Amygdala (tissue), 56 donors: Measurements from ENCODE around the gene PCSK5.

Experiments
- DNase-seq, 56 donors: peaks; one replicate each; lab custom pipeline; 2025; lab: John Stamatoyannopoulos, UW

Gene PCSK5

DNA sequence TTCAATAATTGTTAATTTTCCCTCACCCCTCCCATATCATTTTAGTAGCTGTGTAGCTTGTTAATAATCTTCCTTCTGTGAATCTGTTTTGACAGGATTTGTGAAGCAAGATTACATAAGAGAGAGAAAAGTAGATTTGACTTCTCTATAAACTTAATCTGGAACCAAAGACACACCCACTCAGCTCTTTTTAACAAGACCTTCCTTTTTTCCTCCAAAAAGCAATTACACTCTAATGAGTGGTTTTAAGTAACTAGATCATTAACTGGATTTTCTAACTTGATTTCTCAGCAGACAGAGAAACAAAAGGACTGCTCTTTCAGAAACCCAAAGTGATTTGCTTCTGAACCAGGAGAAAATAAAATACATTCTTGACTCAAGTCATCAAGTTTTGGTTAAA, 481.9 kb downstream of the PCSK5 start:
- no peak for DNase-seq

- no peak for DNase-seq
Measured at GRCh38 chr9:76373173-76373783, 482.8 kb downstream of the PCSK5 start.

DNA sequence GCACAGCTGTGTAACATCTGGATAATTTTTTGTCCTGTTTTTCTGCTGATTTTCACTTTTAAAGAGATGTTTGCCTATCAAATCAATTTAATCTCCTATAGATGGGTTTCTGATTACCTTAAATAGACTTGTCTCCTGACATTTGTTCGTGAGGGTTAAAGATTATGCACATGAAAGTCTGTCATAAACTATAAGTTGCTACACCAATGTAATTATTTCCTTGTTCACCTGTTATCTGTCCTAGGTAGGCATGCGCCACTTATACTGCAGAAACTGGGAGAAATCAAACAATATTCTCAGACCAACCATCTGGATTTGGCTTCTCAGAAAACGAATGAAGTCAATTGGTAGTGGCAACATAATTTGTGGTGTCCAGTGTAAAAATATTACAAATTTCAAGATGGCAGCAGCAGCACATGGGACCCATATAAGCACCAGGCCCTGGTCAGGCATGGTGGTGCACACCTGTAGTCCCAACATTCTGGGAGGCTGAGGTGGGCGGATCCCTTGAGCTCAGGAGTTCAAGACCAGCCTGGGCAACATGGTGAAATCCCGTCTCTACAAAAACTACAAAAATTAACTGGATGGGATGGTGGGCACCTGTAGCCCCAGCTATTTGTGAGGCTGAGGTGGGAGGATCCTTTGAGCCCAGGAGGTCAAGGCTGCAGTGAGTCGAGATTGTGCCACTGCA, 483.5 kb downstream of the PCSK5 start:
- DNase-seq = no peak

DNA sequence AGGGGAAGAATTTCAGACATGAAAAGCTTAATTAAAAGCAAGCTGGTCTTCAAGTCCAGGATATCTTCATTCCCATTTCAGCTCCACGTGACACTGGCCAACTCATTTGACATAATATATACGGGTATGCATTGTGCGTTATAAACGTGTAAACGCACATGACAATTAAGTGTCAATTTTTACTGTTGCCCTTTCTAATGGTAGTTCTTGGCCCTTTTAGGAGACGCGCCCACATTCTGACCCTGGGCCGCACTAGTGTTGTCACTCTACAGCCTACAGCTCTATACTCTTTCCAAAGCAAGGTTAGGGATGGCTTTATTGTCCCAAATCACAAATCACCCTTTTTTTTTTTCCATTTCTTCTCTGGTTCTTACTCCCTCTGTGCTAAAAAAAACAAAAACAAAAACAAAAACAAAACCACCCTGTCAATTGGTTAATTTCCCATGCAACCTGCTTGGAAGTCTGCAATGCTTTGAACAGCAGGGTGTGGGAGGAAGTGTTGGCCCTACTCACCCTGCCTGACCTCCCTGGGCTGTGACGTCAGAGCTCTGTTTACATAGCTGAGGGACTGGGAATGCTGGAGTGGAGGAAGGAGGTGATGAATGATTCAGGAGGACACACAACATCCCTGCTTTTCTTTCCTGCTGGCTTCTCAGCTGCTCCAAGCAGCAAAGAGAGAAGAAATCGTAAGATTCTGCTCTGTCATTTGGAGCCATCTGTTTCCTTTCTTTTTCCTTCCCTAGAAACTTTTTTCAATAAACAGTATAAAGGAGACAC, 484.5 kb downstream of the PCSK5 start:
- peak in 11 of 56 donors; percentile 2 to 54 (median 3) for DNase-seq

GRCh38 chr9:76377791-76378190, 487.3 kb downstream of the PCSK5 start:
- DNase-seq = no peak

DNA sequence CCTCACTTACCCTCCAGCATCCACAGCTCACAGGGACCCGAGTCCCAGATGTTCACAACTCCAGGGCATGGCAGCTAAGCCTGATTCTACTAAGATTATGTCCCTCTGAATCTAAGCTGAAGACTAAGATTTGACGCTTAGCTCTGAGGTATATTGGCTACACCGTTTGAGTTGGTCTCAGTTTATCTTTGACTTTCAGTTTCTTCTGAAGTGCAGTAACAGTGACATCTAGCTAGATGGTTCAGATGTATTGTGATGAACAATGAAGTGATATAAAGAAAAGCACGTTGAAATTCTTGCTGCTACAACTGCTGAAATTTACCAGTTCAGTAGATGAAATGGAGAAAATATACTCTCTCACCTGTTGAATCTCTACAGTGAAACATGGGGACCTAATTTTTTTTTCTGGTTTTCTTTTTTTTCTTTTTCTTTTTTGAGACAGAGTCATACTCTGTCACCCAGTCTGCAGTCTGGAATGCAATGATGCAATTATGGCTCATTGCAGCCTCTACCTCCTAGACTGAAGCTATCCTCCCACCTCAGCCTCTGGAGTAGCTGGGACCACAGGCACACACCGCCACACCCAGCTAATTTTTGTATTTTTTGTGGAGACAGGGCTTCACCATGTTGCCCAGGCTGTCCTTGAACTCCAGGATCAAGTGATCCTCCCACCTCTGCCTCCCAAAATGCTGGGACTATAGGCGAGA, 488.0 kb downstream of the PCSK5 start:
- no peak for DNase-seq

GRCh38 chr9:76379494-76379893, 489.0 kb downstream of the PCSK5 start:
- DNase-seq = no peak

DNA sequence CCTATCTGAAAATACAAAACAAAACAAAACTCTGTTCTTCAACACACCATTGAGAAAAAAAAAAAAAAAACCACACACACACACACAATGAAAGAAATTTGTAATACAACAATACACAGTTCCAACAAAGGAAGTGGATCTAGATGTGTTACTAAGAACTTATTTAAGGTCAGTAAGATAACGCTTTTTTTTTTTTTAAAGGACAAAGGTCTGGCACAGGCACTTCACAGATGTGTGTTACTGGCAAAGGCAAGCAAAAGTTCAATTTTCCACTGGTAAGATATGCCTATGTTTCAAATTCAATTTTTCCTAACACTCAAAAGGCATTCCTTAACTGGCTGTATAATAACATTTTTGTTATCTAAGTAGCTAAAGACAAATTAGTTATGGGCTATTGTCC, 500.2 kb downstream of the PCSK5 start:
- no peak for DNase-seq

GRCh38 chr9:76394195-76394959, 503.9 kb downstream of the PCSK5 start, which contains the start of gene RFK:
TSS of gene RFK (minus strand) at chr9:76394426. CDS start at chr9:76394171, 255 bp downstream.
- peak; percentile 49 to 97 (median 87) for DNase-seq

GRCh38 chr9:76394960-76395252, 504.4 kb downstream of the PCSK5 start:
- DNase-seq = peak in 27 of 56 donors; percentile 12 to 79 (median 48)

GRCh38 chr9:76395381-76395780, 504.9 kb downstream of the PCSK5 start:
- DNase-seq = no peak

- no peak for DNase-seq
Measured at GRCh38 chr9:76396144-76396543, 505.7 kb downstream of the PCSK5 start.

DNA sequence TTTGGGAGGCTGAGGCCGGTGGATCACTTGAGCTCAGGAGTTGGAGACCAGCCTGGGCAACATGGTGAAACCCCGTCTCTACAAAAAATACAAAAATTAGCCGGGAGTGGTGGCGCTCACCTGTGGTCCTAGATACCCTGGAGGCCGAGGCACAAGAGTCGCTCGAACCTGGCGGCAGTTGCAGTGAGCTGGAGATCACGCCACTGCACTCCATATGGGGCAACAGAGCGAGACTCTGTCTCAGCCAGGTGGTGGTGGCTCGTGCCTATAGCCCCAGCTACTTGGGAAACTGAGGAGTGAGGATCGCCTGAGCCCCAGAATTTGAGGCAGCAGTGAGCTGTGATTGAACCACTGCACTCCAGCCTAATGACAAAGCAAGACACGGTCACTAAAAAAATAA, 506.1 kb downstream of the PCSK5 start:
- DNase-seq = no peak

DNA sequence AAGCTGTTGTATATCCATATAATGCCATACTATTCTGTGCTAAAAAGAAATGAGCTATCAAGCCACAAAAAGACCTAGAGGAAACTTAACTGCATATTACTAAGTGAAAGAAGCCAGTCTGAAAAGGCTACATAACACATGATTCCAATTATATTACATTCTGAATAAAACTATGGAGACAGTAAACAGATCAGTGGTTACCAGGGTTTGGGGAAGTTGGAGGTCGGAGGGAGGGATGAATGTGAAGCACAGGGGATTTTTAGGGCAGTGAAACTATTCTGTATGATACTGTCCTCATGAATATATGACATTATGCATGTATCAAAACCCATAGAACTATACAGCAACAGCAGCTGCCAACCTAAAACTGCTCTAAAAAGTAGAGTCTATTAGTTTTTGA, 509.4 kb downstream of the PCSK5 start:
- no peak for DNase-seq

- no peak for DNase-seq
Measured at GRCh38 chr9:76400534-76401096, 510.1 kb downstream of the PCSK5 start.

- no peak for DNase-seq
Measured at GRCh38 chr9:76401176-76401575, 510.7 kb downstream of the PCSK5 start.

DNA sequence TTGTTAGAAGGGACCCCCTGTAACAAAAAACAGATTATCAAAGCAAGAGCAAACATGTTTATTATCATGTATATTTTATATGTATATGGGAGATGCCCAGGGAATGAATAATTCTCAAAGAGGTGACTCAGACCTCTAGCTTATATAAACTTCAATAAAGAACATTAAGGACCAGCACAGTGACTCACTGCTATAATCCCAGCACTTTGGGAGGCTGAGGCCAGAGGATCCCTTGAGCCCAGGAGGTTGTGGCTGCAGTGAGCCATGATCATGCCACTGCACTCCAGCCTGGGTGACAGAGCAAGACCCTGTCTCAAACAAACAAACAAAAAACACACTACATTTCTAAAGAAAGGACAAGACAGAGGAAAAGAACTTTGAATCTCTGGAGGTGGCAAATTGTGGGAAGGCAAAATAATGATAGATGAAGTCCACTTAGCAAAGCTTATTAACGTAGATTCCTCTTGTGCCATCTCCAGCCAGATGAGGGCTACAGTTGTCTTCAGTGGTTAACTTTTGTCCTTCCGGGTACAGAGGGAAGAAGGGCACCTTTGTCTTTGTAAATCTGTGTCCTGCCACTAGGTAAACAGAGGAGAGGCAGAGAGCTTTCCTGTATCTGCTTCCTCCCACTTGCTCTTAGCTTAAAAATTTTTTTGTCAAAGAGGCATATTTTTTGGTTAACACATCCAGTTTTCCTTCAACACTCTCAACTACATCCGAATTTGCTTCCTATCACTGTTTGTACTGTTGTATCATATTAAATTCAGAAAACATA, 511.3 kb downstream of the PCSK5 start:
- DNase-seq = no peak

- DNase-seq = no peak
Measured at GRCh38 chr9:76403352-76403751, 512.9 kb downstream of the PCSK5 start.

GRCh38 chr9:76404401-76404800, 513.9 kb downstream of the PCSK5 start:
- DNase-seq = no peak
